ENCODE measurements around the gene TMEM37. TPM values are rescaled to one million over a fixed set of nuclear protein-coding genes. Genes with fewer than 3 reads are reported as not detected.

TMEM37 gene
- polyA plus RNA-seq, 1 donor from 2014 or later = not detected

DNA sequence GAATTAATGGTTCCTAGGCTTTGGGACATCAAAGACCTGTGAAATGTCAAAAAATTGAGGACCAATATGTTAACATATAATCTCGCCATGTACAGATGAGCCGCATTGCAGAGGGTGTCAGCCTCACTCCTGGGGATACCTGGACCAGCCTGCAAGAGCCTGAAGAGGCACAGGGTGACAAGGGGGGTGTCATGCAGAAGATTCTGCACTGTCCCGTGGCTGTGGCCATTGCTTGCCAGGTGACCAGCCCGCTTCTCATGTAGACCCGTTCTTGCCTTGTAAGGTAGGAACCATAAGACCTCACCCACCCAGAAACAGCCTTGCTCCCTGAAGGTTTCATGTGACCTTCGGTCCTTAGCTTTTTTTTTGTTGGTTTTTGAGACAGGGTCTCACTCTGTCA, 37.5 kb downstream of the TMEM37 start:
- H3K27ac Mint-ChIP-seq = no peak overlapping the region
- H3K36me3 Mint-ChIP-seq = no peaks in the 10 kb centered on the region
- H3K4me3 Mint-ChIP-seq = no peak overlapping the region
- H3K27me3 Mint-ChIP-seq = peaks cover 9% of the 10 kb centered on the region
- no peaks in the 10 kb centered on the region for H3K9me3 Mint-ChIP-seq
- H3K4me1 Mint-ChIP-seq = no peaks in the 10 kb centered on the region

DNA sequence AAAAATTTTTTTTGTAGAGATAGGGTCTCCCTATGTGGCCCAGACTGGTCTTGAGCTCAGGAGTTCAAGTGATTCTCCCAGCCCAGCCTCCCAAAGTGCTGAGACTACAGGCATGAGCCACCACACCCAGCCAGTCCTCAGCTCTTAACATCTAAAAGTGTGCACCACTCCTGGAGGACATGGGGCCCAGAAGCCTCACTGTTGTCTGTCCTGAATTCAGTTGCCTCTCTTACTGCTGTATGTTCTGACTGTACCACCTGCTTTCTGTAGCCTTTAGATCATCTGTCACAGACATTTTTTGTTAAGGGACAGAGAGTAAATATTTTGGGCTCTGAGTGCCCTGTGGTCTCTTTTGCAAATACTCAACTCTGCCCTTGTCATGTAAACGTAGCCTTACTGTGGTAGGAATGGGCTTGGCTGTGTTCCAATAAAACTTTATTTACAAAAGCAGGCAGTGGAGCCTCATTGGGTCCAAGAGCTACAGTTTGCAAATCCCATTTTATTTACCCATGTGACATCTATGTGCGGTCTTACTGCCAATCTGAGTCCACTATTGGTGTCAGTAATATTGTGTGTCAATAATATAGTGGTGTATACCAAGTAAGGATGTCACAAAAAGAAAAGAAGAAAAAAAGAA, 38.1 kb downstream of the TMEM37 start:
- H3K36me3 Mint-ChIP-seq = no peaks in the 10 kb centered on the region
- H3K4me3 Mint-ChIP-seq = no peak overlapping the region
- peaks cover 9% of the 10 kb centered on the region for H3K27me3 Mint-ChIP-seq
- H3K4me1 Mint-ChIP-seq = no peaks in the 10 kb centered on the region
- H3K9me3 Mint-ChIP-seq = no peaks in the 10 kb centered on the region
- no peak overlapping the region for H3K27ac Mint-ChIP-seq

DNA sequence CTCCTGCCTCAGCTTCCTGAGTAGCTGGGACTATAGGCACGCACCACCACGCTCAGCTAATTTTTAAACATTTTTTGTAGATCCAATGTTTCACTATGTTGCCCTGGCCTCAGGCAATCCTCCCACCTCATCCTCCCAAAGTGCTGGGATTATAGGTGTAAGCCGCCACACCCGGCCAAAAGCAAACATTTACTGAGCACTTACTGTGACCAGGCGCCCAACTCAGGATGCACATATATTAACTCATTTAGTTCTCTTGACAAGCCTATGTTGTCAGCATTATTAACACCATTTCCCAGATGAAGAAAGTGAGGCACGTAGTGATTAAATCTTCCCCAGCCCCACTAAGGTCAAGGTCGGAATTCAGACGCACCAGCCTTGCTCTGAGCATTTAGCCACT, 41.1 kb downstream of the TMEM37 start:
- no peaks in the 10 kb centered on the region for H3K36me3 Mint-ChIP-seq
- peak overlapping the region in 1 of 4 donors; percentile 1 for H3K4me3 Mint-ChIP-seq
- H3K9me3 Mint-ChIP-seq = no peaks in the 10 kb centered on the region

DNA sequence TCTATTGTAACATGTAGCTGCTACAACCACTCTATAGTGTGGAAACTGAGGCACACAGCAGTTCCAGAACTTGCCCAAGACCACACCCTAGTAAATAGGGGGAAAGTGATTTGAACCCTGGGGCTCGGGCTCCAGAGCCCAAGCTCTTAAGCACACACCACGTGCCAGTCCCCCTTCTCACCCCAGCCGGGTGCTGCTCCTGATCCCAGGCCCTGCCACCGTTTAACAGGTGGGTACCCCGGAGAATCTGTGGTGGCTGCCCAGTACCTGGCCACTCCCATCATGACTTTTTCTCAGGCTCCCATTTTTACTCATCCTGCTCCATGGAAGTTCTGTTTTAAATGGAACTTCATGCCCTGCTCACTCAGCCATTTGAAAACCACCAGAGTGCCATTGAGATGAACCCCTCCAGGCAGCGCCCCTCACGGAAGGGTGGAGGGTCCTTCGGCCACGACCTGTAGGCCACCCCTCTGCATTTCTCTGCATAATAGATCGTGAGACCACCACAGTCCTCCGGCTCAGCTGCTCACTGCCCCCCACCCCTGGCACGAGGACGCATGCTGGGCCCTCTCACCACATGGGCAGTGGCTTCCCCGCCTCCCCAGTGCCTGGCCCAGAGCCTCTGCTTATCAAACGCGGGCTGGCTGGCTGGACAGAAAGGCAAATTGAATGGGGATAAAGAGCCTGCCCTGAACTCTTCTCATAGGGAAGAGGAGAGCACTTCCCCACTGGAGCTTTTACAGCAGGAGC, 42.1 kb downstream of the TMEM37 start:
- no peaks in the 10 kb centered on the region for H3K36me3 Mint-ChIP-seq
- no peak overlapping the region for H3K4me3 Mint-ChIP-seq
- no peaks in the 10 kb centered on the region for H3K4me1 Mint-ChIP-seq
- no peaks in the 10 kb centered on the region for H3K9me3 Mint-ChIP-seq
- no peak overlapping the region for H3K27ac Mint-ChIP-seq
- peaks cover 8% of the 10 kb centered on the region for H3K27me3 Mint-ChIP-seq

More for the DNA sequence above, 41.1 kb downstream of the TMEM37 start:
- peaks cover 10% of the 10 kb centered on the region for H3K27me3 Mint-ChIP-seq
- H3K27ac Mint-ChIP-seq = no peak overlapping the region
- H3K4me1 Mint-ChIP-seq = no peaks in the 10 kb centered on the region

DNA sequence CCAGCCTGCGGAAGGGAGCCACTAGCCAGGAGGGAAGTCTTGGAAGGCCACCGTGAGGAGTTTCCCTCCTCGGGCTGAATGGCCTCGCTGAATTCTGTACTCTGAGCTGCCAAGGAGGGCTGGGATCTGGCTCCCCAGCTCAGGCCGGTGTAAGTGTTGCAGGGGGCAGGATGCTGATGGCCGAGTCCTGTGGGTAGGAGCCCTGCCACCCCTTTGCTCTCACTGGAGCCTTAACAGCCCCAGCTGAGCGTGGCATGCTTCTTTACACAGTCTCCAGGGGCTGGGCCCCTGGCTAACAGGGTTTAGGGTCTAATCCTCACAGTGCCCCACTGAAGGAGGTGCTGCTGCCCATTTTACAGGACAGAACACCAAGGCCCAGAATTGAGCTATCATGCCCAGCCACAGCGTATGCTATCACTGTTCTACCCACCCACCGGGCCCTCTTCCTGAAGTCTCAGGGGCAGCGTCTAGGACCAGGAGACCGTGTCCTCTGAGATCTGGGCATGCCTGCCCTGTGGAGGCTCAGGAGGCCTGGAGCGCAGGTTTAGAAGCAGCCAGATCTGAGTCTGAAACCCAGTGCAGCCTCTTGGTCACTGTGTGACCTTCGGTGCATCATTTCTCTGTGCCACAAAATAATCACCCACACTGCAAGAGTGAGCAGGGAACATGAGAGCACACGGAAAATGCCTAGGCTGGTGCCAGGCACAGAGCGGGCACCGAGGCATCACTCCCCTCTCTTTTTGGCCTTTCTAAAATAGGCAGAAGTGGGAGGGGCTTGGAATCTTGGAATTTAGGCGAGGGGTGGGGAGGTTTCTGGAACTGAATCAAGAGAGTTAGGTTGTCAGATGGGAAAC, 42.9 kb downstream of the TMEM37 start:
- Mint-ChIP-seq H3K27me3 (peaks cover 7% of the 10 kb centered on the region), H3K9me3 (no peaks in the 10 kb centered on the region), H3K4me3 (no peak overlapping the region), H3K27ac (no peak overlapping the region), H3K4me1 (no peaks in the 10 kb centered on the region), H3K36me3 (no peaks in the 10 kb centered on the region)

DNA sequence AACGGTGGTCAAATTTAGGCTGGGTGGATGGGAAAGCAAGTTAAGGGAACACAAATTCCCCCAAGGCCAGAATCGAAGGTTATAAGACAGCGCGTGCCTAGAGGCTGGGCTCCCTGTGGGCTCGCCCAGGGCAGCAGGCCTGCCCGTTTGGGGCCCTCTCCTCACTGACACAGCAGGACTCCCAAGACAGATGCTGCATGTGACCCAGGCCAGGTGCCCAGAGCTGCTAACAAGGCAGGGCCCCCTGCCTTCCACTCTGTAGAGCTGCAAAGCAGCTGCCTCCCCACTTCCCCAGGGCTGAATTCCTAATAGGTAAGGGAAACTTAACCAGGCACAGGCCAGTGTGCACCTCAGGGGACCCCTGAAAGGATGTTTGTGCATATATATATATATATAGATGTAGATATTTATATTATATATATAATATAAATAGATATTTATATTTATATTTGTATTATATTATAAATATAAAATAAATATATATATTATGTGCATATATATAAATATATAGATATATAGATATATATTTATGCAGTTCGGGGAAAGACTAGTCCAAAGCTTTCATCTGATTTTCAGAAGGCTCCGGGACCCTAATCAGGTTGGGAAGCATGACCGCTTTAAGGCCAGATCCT, 43.7 kb downstream of the TMEM37 start:
- Mint-ChIP-seq H3K36me3 (no peaks in the 10 kb centered on the region), H3K27ac (no peak overlapping the region), H3K4me1 (no peaks in the 10 kb centered on the region), H3K4me3 (no peak overlapping the region), H3K9me3 (no peaks in the 10 kb centered on the region), H3K27me3 (peaks cover 7% of the 10 kb centered on the region)

DNA sequence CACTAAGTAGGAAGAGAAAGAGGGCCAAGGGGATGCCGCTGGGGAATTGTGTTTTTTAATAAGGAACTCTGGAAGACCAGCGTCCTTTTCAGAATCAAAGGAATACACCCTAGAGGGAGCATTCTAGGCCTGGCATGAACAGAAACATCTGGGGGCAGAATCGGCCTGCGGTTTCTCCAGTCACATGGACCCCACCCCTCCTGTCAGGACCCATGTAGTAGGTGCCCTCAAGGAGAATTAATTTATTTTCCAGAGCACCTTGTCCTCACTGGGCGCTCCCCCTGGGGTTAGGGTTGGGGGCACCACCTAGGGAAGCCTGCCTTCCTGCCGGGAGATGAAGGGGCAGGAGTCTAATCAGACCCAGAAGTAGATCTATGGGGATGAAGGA, 44.2 kb downstream of the TMEM37 start:
- Mint-ChIP-seq H3K4me1 (no peaks in the 10 kb centered on the region), H3K4me3 (no peak overlapping the region), H3K27ac (no peak overlapping the region), H3K9me3 (no peaks in the 10 kb centered on the region), H3K27me3 (peaks cover 11% of the 10 kb centered on the region), H3K36me3 (no peaks in the 10 kb centered on the region)

DNA sequence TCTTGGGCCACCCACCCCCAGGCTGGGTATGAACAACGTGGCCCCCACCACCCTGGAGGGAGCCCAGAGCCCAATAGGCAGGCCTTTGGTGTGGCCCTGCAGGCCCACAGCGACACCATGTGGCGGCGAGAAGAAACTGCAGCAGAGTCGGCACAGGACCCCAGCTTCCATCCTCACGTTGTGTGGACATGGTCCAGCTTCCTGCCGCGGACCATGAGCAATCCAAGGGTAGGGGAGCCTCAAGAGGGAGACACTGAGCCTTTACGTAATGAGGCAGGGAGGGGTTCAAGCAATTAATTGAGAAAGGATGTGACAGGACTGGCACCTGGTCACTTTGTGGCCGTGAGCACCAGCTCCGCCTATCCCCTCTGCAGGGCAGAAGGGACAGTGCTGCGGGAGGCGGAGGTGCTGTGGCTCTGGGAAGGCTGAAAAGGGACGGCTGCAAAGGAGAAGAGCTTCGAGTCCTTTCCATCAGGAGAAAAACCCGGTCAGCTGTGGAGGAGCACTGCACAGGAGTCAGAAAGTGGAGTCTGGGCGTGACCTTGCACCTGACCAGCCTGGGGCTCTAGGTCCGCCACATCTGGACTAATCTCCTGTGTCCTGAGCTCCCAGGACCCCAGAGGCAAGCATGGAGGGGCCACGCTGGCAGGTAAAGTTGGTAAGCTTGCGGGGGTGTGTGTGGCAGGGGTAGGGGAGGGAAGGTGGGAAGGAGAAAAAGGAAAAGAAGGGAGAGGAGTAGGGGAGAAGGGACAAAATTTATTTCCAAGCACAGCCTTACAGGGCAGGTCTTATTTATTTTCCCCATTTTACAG, 44.9 kb downstream of the TMEM37 start:
- Mint-ChIP-seq H3K36me3 (no peaks in the 10 kb centered on the region), H3K4me3 (no peak overlapping the region), H3K4me1 (no peaks in the 10 kb centered on the region), H3K9me3 (no peaks in the 10 kb centered on the region), H3K27me3 (peaks cover 11% of the 10 kb centered on the region), H3K27ac (no peak overlapping the region)

DNA sequence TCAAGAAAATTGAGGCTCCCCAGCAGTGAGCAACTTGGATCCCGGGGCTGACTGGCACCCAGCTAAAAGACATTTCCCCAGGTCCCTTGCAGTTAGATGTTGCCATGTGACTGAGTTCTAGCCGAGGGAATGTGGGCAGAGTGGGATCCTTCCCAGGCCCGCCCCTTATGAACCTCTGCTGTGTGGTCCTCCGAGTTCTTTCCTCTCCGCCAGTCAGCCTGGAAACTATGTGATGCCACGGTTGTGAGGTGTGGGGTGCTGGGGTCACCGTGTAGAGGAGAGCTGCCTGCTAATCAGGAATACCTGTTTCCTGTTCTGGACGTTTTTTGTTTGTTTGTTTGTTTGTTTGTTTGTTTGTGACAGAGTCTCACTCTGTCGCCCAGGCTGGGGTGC, 45.5 kb downstream of the TMEM37 start:
- Mint-ChIP-seq H3K27ac (no peak overlapping the region), H3K4me3 (no peak overlapping the region), H3K36me3 (no peaks in the 10 kb centered on the region), H3K9me3 (no peaks in the 10 kb centered on the region), H3K27me3 (peaks cover 11% of the 10 kb centered on the region), H3K4me1 (no peaks in the 10 kb centered on the region)

DNA sequence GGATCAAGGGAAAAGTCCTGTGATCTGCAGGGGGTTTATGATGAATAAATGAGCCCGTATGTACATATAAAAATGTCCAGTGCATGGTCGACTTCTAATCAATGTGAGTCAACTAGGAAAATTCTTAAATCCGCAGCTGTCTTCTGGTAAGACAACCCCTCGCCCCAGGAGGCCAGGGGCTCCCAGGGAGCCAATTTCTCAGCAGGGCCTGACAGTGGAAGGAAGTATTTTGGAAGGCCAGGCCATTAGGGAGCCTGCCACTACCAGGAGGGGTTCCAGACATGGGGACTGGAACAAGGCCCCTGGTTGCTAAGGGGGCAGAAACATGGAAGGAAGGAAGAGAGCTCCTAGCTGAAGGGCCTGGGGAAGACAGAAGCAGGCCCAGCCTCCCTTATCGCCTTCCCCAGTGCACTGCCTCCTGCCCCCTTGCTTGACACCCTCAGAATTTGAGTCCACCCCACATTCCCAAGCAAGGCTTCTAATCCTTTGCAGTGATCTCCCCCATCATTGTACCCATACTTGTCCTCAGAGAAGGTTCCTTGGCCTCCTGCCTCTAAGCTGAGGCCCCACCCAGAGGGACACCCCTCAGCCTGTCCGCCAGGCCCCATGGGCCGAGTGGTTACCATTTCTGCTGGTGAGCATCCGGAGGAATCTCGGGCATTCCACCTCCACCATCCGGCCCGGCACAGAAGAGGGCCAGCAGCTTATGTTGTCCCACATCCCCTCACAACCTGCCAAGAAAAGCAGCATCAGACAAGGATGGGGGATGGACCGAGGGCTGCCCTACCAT, 46.7 kb downstream of the TMEM37 start:
- Mint-ChIP-seq H3K4me1 (no peaks in the 10 kb centered on the region), H3K36me3 (no peaks in the 10 kb centered on the region), H3K4me3 (no peak overlapping the region), H3K27me3 (peaks cover 8% of the 10 kb centered on the region), H3K27ac (no peak overlapping the region), H3K9me3 (no peaks in the 10 kb centered on the region)

DNA sequence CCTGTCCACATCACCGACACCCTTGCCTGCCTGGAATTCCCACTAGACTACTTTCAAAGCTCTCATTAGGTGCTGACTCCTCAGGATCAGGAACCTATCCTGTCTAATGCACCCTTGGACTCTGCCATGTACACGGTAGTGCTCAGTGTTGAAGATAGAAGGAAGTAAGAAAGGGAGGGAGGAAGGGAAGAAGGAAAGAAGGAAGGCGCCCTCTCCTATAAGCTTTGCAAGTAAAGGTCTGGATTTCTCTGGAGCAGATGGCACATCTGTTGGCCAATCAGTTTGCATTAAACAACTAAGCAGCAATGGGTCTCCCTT, 47.3 kb downstream of the TMEM37 start:
- no peak overlapping the region for H3K27ac Mint-ChIP-seq
- no peaks in the 10 kb centered on the region for H3K4me1 Mint-ChIP-seq
- no peaks in the 10 kb centered on the region for H3K36me3 Mint-ChIP-seq
- no peak overlapping the region for H3K4me3 Mint-ChIP-seq
- H3K27me3 Mint-ChIP-seq = peaks cover 8% of the 10 kb centered on the region
- no peaks in the 10 kb centered on the region for H3K9me3 Mint-ChIP-seq

DNA sequence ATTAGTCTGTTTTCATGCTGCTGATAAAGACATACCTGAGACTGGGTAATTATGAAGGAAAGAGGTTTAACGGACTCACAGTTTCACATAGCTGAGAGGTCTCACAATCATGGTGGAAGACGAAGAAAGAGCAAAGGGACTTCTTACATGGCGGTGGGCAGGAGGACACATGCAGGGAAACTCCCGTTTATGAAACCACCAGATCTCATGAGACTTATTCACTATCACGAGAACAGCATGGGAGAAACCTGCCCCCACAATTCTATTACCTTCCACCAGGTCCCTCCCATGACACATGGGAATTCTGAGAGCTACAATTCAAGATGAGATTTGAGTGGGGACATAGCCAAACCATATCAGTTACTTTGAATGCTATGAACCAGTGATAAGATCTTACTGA, 48.5 kb downstream of the TMEM37 start:
- peaks cover 10% of the 10 kb centered on the region for H3K27me3 Mint-ChIP-seq
- no peaks in the 10 kb centered on the region for H3K9me3 Mint-ChIP-seq
- no peaks in the 10 kb centered on the region for H3K36me3 Mint-ChIP-seq
- H3K4me1 Mint-ChIP-seq = no peaks in the 10 kb centered on the region
- H3K27ac Mint-ChIP-seq = no peak overlapping the region
- H3K4me3 Mint-ChIP-seq = no peak overlapping the region

DNA sequence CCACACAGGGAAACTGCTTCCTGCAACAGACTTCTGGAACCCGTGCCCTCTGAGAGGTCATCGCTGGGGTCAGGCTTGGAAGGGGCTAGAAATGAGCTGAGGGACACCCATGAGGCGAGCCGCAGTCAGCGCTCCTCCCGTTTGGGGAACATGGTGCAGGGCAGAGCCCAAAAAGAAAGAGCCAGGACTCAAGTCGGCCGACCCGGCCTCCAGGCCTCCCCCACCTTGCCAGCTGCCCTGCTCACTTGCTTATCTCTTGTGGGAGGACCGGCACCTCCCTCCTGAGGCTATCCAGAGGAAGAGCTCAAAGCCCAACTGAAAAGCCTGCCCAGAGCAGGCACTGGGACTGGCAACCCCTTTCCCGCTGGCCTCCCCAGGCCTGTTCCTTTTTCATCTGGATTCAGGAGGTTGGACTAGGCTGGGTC, 49.1 kb downstream of the TMEM37 start:
- Mint-ChIP-seq H3K4me1 (no peaks in the 10 kb centered on the region), H3K4me3 (no peak overlapping the region), H3K36me3 (no peaks in the 10 kb centered on the region), H3K27ac (no peak overlapping the region), H3K9me3 (no peaks in the 10 kb centered on the region), H3K27me3 (peaks cover 13% of the 10 kb centered on the region)

All from IgD-negative memory B cell (primary cell).